Stimulated activated CD8-positive, alpha-beta memory T cell treated with anti-CD3 and anti-CD28 coated beads, Interleukin-4, amount 100 ng/mL, for 48 hours (primary cell): Measurements from ENCODE around the gene TMOD1.
A peak's percentile ranks its signal among the peaks of the same experiment; 100 is the strongest.
"Not testable (repeated sequence)": the region's sequence is repeated elsewhere in the genome, so short reads cannot be mapped to it uniquely, and the experiment has no call there.

Experiments
- DNase-seq: peaks from one replicate; pipeline ENCODE4 v3.0.0-alpha.2; 2020

TMOD1 gene

DNA sequence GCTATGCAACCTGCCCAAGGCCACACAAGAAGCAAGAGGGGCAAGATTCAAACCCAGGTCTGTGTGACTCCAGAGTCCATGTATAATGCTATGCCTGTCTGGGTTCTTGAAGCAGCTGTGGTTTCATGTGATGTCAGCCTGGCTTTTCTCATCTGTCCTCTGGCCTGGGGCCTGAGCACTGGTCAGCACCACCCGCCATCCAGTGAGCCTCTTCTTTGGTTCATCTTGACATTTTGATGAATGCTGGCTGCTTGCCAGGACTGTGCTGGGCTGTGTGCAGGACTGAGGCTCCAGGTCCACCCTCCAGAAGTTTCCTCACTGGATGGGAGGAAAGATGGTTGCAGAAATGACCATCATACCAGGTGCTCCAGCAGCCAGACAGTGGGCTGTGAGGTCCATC is 70.2 kb downstream of the TMOD1 start:
- no peak for DNase-seq

- DNase-seq: no peak
These were observed 70.9 kb downstream of the TMOD1 start for GRCh38 chr9:97572196-97572891.

DNA sequence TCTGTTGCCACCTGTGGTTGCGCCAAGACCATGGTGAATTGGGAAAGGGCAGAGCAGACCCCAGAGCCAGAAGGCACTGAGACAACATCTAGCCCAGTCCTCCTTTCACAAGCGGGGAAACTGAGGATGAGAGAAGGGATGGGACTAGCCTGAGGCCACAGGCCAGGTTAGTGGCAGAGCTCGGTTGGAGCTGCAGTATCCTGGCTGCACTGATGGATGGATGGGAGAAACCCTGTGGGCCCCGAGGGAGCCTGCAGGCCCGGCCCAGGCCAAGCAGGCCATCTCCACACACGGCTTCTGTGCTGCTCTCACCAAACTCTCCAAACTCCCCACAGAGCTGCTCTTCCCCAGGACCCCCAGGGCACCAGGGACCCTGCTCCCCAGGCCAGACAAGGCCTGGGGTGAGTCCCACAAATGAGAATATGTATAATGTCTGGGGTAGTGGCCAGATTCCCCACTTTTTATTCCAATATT is 71.5 kb downstream of the TMOD1 start:
- DNase-seq: no peak

DNA sequence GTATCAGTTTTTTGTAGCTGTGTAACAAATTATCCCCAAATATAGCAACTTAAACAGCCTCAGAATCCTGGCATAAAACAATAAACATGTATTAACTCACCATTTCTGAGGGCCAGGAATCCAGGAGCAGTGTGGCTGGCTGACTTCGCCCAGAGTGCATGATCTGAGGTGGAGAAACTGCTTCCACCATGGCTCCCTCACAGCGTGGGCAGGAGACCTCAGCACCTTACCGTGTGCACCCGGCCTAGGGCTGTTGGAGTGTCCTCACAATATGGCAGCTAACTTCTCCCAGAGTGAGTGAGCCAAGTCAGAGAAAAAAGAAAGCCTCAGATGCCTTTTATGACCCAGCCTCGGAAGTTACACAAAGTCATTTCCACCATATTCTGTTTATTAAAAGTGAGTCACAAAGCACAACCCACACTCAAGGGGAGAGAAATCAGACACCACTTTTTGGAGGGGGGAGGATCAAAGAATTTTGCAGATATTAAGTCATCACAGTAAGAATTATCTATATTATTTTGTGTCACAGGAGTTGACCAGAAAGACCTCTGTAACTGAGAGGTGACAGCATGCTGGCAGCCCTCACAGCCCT is 72.1 kb downstream of the TMOD1 start:
- DNase-seq: no peak

GRCh38 chr9:97574101-97574571 is 72.7 kb downstream of the TMOD1 start:
- DNase-seq: not testable (repeated sequence)

GRCh38 chr9:97574921-97575672 is 73.6 kb downstream of the TMOD1 start:
- DNase-seq: peak; percentile 53

DNA sequence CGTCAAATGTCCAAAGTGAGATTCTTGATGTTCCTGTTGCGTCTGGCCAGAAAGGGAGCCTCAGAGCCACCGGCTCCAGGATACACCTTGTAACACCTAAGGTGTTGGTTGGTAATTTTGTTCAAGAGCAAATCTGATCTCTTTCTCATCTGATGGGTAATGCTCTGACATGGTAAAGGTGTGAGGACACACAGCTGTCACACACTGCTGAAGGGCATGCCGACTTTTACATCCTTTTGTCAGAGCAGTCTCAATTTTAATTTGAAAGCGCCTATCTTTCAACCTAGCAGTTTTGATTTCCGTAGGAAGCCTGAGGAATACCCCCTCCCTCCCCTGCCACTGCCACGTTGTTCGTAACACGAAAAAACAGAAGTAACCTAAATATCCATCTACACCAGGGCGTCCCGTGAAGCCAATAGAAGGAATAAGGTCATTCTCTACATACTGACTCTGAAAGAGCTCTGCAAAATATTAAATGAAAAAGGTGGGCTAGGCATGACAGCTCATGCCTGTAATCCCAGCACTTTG is 74.3 kb downstream of the TMOD1 start:
- no peak for DNase-seq

DNA sequence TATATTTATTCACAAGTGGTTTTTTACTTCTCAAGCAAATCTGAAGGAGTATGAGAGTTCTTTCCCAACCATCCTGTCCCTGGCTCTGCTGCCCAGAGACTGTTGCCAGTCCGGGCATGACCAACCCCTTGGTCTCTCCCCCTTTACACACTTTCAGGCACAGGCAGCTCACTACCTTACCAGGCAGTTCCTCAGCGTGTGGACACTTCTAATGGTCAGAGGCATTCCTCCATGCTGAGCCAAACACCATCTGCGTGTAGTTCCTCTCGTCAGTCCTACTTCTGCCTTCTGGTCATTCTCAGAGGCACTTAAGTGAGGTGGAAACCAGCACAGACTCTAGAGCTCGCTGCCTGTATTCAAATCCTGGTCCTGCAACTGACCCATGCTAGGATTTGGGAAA is 75.6 kb downstream of the TMOD1 start:
- DNase-seq: no peak

DNA sequence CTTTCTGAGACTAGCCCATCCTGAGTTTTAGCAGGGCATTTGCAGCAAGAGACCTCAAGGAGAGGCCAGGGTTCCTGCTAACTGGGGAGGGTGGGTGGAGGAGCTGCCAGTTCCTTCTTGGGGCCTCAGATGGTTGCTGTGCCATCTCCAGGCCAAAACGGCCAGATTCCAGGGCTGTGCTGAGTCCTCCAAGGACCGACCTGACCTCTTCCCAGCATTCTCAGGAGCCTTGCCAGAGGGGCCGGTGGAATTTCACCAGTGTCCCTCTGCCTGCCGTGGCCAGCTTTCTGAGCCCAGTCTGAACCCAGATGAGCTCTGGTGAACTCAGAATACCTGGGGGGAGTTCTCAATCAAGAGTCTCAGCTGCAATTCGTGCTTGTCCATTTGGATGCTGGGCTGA is 77.4 kb downstream of the TMOD1 start:
- DNase-seq: no peak

- DNase-seq: no peak
These were observed 78.4 kb downstream of the TMOD1 start for GRCh38 chr9:97579914-97580313.

DNA sequence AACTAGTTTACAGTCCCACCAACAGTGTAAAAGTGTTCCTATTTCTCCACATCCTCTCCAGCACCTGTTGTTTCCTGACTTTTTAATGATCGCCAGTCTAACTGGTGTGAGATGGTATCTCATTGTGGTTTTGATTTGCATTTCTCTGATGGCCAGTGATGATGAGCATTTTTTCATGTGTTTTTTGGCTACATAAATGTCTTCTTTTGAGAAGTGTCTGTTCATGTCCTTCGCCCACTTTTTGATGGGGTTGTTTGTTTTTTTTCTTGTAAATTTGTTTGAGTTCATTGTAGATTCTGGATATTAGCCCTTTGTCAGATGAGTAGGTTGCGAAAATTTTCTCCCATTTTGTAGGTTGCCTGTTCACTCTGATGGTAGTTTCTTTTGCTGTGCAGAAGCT is 80.1 kb downstream of the TMOD1 start:
- not testable (repeated sequence) for DNase-seq

- DNase-seq: not testable (repeated sequence)
These were observed 83.3 kb downstream of the TMOD1 start for GRCh38 chr9:97584778-97585177.

DNA sequence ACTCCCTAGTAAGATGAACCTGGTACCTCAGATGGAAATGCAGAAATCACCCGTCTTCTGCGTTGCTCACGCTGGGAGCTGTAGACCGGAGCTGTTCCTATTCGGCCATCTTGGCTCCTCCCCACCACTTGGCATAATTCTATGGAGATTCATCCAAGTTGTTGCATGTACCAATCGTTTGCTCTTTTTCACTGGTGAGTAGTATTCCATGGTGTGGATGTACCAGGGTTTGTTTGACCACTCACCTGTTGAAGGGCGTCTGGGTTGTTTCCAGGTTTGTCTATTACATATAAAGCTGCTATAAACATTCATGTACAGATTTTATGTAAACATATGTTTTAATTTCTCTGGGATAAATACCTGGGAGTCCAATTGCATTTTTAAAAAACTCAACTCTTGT is 85.4 kb downstream of the TMOD1 start:
- not testable (repeated sequence) for DNase-seq

DNA sequence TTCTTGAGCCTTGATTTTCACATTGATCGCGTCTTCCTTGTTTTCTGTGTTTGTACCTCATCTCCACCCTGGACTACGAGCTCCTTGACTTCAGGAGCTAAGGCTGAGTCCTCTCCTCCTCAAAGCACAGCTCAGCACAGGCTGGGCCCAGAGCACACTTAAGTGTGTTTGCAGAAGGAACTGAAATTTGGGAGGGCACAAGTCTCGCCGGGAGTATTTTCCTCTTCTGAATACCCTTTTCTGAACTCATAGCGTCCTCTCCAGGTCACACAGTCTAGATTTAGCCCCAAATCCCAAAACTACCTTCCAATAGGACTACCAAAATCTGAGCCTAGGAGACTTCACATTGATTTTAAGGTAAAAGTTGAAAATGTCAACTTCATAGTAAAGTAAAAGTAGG is 90.1 kb downstream of the TMOD1 start:
- DNase-seq: no peak

GRCh38 chr9:97592126-97592525 is 90.7 kb downstream of the TMOD1 start:
- no peak for DNase-seq

DNA sequence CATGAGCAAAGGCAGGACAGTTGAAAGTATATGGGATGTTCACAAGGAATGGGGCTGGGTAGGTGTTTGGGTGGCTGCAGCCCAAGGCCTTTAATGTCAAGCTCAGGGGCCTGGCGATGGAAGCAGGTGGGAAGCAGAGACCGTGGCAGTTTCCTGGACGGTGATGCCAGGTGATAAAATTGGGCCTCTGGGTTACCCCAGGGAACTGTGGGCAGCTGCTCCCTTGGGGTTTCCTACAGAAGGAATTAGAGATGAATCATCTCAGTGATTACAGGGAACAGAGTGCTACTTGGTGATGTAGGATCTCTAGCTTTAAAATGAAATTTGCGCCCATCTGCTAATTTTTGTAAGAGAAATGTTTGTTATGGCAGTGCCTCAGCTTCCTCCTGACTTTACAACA is 92.5 kb downstream of the TMOD1 start:
- no peak for DNase-seq

DNA sequence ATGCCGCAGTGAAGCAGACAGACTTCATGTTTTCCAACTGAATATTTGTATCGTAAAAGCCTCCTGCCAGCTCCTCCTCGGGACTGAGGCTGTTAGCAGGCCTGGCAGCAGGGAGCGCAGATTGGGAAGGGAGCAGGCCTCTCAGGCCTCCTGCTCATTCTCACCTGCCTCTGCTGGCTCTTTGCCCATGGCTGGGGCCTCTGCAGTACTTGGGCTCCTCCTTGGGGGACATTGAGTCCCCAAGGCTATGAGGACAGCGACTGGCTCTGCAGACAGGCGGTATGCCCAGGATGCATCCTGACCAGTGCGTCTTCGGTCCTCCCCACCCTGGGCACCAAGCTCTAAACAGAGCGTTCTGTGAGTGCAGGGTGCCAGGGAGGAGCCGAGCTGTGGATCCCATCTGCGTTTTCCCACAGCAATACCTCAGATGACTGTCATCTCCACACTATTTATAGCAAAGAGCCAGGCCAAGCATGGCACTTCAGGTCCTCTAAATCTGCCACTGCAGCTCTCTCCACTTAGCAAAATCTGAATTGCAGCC is 93.0 kb downstream of the TMOD1 start:
- no peak for DNase-seq

DNA sequence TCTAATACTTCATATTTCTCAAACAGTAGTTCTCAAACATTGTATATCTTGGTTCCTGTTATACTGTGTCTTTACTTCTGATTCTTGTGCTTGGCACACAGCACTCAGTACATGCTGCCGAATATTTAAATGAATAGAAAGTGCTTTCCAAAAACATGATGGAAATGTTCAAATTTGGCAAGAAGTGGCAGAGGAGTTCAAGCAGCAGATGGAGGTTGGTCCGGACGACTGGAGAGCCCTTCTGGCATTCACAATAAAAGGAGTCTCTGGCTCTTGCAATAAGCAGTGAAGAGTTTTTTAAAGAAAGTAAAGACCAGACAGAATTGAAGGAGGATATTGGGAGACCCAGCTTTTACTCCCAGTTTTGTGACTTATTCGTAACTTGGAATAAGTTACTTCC is 95.4 kb downstream of the TMOD1 start:
- DNase-seq: no peak

- DNase-seq: peak; percentile 80
These were observed 97.2 kb downstream of the TMOD1 start for GRCh38 chr9:97598461-97599288.

DNA sequence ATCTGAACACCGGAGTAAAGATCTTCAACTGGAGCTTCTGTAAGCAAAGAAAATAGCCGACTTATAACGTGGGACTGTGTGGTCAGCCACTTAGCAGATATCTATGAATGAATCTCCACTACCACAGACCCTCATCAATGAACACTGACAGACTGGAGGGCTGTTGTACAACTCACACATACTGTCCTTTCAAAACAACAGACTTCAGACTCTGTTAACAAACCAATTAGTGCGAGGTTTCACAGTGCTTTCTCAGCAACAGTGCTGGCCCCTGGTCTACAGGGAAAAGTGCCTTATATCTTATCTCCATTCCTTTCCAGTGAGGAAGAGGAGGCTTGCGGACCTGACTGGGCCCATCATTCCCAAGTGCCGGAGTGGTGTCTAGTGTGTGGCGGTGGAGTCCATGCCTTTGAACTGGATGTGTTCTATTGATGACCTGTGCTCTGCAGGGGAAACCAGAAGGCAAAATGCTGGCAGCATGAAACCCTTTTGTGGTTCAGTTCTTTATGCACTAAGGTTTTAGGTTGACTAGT is 97.9 kb downstream of the TMOD1 start:
- no peak for DNase-seq

- DNase-seq: no peak
These were observed 99.2 kb downstream of the TMOD1 start for GRCh38 chr9:97600531-97601227.
